ENCODE data around the gene IQCE.
"Not testable (repeated sequence)": the region's sequence is repeated elsewhere in the genome, so short reads cannot be mapped to it uniquely, and the experiment has no call there.

The IQCE gene

GRCh38 chr7:2535872-2536627 is 22.7 kb upstream of the IQCE start:
- not testable (repeated sequence) for H3K4me3 ChIP-seq (ENCODE audit: low read length in 2 of 2); H3K27ac ChIP-seq (ENCODE audit: low read length); H3K9me3 ChIP-seq (ENCODE audit: control insufficient read depth in 2 of 2, low read length in 2 of 2); H3K9ac ChIP-seq (ENCODE audit: low read length in 2 of 2); H3K4me1 ChIP-seq (ENCODE audit: control insufficient read depth, insufficient read depth, low read length); H3K27me3 ChIP-seq (ENCODE audit: control insufficient read depth in 1 of 2, insufficient read depth in 2 of 2, low read length in 2 of 2)
- H3K36me3 ChIP-seq (ENCODE audit: control insufficient read depth in 2 of 2, insufficient read depth in 2 of 2, low read length in 2 of 2): peaks cover 0 to 18% of the 10 kb centered on the region in 2 donors

GRCh38 chr7:2537981-2538851 is 20.6 kb upstream of the IQCE start:
- no peak overlapping the region for H3K4me3 ChIP-seq (ENCODE audit: low read length in 2 of 2)
- no peaks in the 10 kb centered on the region for H3K9me3 ChIP-seq (ENCODE audit: control insufficient read depth in 2 of 2, low read length in 2 of 2)
- no peak overlapping the region for H3K9ac ChIP-seq (ENCODE audit: low read length in 2 of 2)
- H3K27ac ChIP-seq (ENCODE audit: low read length): no peak overlapping the region
- H3K36me3 ChIP-seq (ENCODE audit: control insufficient read depth in 2 of 2, insufficient read depth in 2 of 2, low read length in 2 of 2): peaks cover 5 to 27% of the 10 kb centered on the region in 2 donors
- H3K4me1 ChIP-seq (ENCODE audit: control insufficient read depth, insufficient read depth, low read length): no peaks in the 10 kb centered on the region
- no peaks in the 10 kb centered on the region for H3K27me3 ChIP-seq (ENCODE audit: control insufficient read depth in 1 of 2, insufficient read depth in 2 of 2, low read length in 2 of 2)

- no peaks in the 10 kb centered on the region for H3K9me3 ChIP-seq (ENCODE audit: control insufficient read depth in 2 of 2, low read length in 2 of 2)
- peaks cover 10 to 33% of the 10 kb centered on the region in 2 donors for H3K36me3 ChIP-seq (ENCODE audit: control insufficient read depth in 2 of 2, insufficient read depth in 2 of 2, low read length in 2 of 2)
- no peaks in the 10 kb centered on the region for H3K27me3 ChIP-seq (ENCODE audit: control insufficient read depth in 1 of 2, insufficient read depth in 2 of 2, low read length in 2 of 2)
- H3K27ac ChIP-seq (ENCODE audit: low read length): no peak overlapping the region
- H3K4me3 ChIP-seq (ENCODE audit: low read length in 2 of 2): no peak overlapping the region
- H3K4me1 ChIP-seq (ENCODE audit: control insufficient read depth, insufficient read depth, low read length): no peaks in the 10 kb centered on the region
- no peak overlapping the region for H3K9ac ChIP-seq (ENCODE audit: low read length in 2 of 2)
These were observed 19.5 kb upstream of the IQCE start for GRCh38 chr7:2539031-2539911.

GRCh38 chr7:2540133-2540532 is 18.6 kb upstream of the IQCE start:
- no peak overlapping the region for H3K9ac ChIP-seq (ENCODE audit: low read length in 2 of 2)
- H3K36me3 ChIP-seq (ENCODE audit: control insufficient read depth in 2 of 2, insufficient read depth in 2 of 2, low read length in 2 of 2): peaks cover 16 to 36% of the 10 kb centered on the region in 2 donors
- H3K4me1 ChIP-seq (ENCODE audit: control insufficient read depth, insufficient read depth, low read length): no peaks in the 10 kb centered on the region
- no peaks in the 10 kb centered on the region for H3K9me3 ChIP-seq (ENCODE audit: control insufficient read depth in 2 of 2, low read length in 2 of 2)
- H3K4me3 ChIP-seq (ENCODE audit: low read length in 2 of 2): no peak overlapping the region
- H3K27ac ChIP-seq (ENCODE audit: low read length): no peak overlapping the region
- no peaks in the 10 kb centered on the region for H3K27me3 ChIP-seq (ENCODE audit: control insufficient read depth in 1 of 2, insufficient read depth in 2 of 2, low read length in 2 of 2)

GRCh38 chr7:2540641-2541051 is 18.1 kb upstream of the IQCE start:
- Histone ChIP-seq H3K36me3 (ENCODE audit: control insufficient read depth in 2 of 2, insufficient read depth in 2 of 2, low read length in 2 of 2) (peaks cover 16 to 37% of the 10 kb centered on the region in 2 donors), H3K27me3 (ENCODE audit: control insufficient read depth in 1 of 2, insufficient read depth in 2 of 2, low read length in 2 of 2) (no peaks in the 10 kb centered on the region), H3K4me3 (ENCODE audit: low read length in 2 of 2) (no peak overlapping the region), H3K4me1 (ENCODE audit: control insufficient read depth, insufficient read depth, low read length) (no peaks in the 10 kb centered on the region), H3K9me3 (ENCODE audit: control insufficient read depth in 2 of 2, low read length in 2 of 2) (no peaks in the 10 kb centered on the region), H3K27ac (ENCODE audit: low read length) (no peak overlapping the region), H3K9ac (ENCODE audit: low read length in 2 of 2) (no peak overlapping the region)

- Histone ChIP-seq H3K9ac (ENCODE audit: low read length in 2 of 2) (no peak overlapping the region), H3K4me3 (ENCODE audit: low read length in 2 of 2) (no peak overlapping the region), H3K9me3 (ENCODE audit: control insufficient read depth in 2 of 2, low read length in 2 of 2) (no peaks in the 10 kb centered on the region), H3K27ac (ENCODE audit: low read length) (no peak overlapping the region), H3K27me3 (ENCODE audit: control insufficient read depth in 1 of 2, insufficient read depth in 2 of 2, low read length in 2 of 2) (no peaks in the 10 kb centered on the region), H3K36me3 (ENCODE audit: control insufficient read depth in 2 of 2, insufficient read depth in 2 of 2, low read length in 2 of 2) (peaks cover 20 to 44% of the 10 kb centered on the region in 2 donors), H3K4me1 (ENCODE audit: control insufficient read depth, insufficient read depth, low read length) (no peaks in the 10 kb centered on the region)
These were observed 17.3 kb upstream of the IQCE start for GRCh38 chr7:2541291-2542010.

GRCh38 chr7:2542011-2542915 is 16.5 kb upstream of the IQCE start:
- no peak overlapping the region for H3K4me3 ChIP-seq (ENCODE audit: low read length in 2 of 2)
- no peaks in the 10 kb centered on the region for H3K4me1 ChIP-seq (ENCODE audit: control insufficient read depth, insufficient read depth, low read length)
- H3K9ac ChIP-seq (ENCODE audit: low read length in 2 of 2): no peak overlapping the region
- no peak overlapping the region for H3K27ac ChIP-seq (ENCODE audit: low read length)
- peaks cover 25 to 46% of the 10 kb centered on the region in 2 donors for H3K36me3 ChIP-seq (ENCODE audit: control insufficient read depth in 2 of 2, insufficient read depth in 2 of 2, low read length in 2 of 2)
- H3K9me3 ChIP-seq (ENCODE audit: control insufficient read depth in 2 of 2, low read length in 2 of 2): no peaks in the 10 kb centered on the region
- H3K27me3 ChIP-seq (ENCODE audit: control insufficient read depth in 1 of 2, insufficient read depth in 2 of 2, low read length in 2 of 2): no peaks in the 10 kb centered on the region

GRCh38 chr7:2542916-2543871 is 15.6 kb upstream of the IQCE start:
- H3K4me1 ChIP-seq (ENCODE audit: control insufficient read depth, insufficient read depth, low read length): no peaks in the 10 kb centered on the region
- no peaks in the 10 kb centered on the region for H3K9me3 ChIP-seq (ENCODE audit: control insufficient read depth in 2 of 2, low read length in 2 of 2)
- H3K27me3 ChIP-seq (ENCODE audit: control insufficient read depth in 1 of 2, insufficient read depth in 2 of 2, low read length in 2 of 2): no peaks in the 10 kb centered on the region
- H3K4me3 ChIP-seq (ENCODE audit: low read length in 2 of 2): no peak overlapping the region
- H3K36me3 ChIP-seq (ENCODE audit: control insufficient read depth in 2 of 2, insufficient read depth in 2 of 2, low read length in 2 of 2): peaks cover 28 to 45% of the 10 kb centered on the region in 2 donors
- no peak overlapping the region for H3K9ac ChIP-seq (ENCODE audit: low read length in 2 of 2)
- H3K27ac ChIP-seq (ENCODE audit: low read length): no peak overlapping the region
